Measurements from ENCODE around the gene COL4A1.

Gene COL4A1

GRCh38 chr13:110306960-110307766, at the start of gene COL4A1, which contains the start of gene COL4A2:
TSS of gene COL4A1 (minus strand) at chr13:110307157. CDS start at chr13:110307027, 130 bp downstream.
TSS of gene COL4A2 (plus strand) at chr13:110307284. CDS start at chr13:110307904, 620 bp downstream.
- peak; percentile 77 for DNase-seq (ENCODE audit: low read depth)

GRCh38 chr13:110356362-110356761, 49.4 kb upstream of the COL4A1 start:
- DNase-seq (ENCODE audit: low read depth) = no peak

DNA sequence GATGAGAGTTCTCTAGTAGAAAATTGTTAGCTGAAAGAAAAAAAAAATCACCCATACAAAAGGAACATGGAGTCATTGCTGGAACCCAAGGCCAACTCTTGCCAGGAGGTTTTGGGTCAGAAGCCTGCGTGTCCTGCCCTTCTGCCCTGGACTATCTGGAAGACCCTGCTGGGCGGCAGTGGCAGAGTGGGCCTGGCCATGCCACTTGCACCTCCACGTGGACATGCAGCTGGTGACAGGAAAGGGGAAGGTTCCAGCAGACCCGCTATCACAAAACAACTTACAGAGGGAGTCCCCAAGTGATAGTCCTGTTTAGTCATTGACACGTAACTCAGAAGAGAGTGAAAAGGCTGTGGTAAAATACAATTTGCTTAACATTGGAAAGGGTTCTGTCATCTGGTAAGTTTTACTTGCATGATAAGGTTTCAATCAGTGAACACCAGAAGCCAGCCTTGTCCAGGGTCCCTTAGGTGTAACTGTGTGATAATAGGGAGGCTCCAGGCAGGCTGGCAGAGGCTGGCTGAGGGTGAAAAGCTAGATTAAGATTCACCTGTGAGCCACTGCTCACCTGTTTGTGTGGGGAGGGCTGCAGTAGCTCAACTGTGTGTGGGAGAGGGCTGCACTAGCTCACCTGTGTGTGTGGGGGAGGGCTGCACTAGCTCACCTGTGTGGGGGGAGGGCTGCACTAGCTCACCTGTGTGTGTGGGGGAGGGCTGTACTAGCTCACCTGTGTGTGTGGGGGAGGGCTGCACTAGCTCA, 47.9 kb upstream of the COL4A1 start:
- no peak for DNase-seq (ENCODE audit: low read depth)

GRCh38 chr13:110354123-110354627, 47.2 kb upstream of the COL4A1 start:
- no peak for DNase-seq (ENCODE audit: low read depth)

- DNase-seq (ENCODE audit: low read depth) = no peak
These were observed 46.5 kb upstream of the COL4A1 start for GRCh38 chr13:110353339-110353977.

- no peak for DNase-seq (ENCODE audit: low read depth)
These were observed 45.8 kb upstream of the COL4A1 start for GRCh38 chr13:110352735-110353134.

GRCh38 chr13:110351636-110352420, 44.9 kb upstream of the COL4A1 start:
- DNase-seq (ENCODE audit: low read depth) = no peak

DNA sequence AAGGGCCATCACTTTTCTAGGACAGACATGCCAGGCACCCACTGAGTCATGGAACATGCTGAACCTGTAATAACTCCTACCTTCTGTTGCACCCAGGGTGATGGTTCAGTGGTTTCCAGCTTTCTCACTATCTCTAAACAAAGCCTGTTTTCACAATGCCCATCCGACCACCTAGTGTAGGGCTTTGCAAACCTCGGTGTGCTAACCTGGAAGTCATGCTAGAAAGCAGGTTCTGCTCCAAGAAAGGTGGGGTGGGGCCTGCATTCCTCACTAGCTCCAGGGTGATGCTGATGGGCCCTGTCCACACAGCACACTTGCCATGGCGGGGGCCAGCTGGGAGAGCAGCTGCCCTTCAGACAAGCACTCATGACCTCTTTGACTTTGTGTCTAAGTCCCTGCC, 43.6 kb upstream of the COL4A1 start:
- no peak for DNase-seq (ENCODE audit: low read depth)

DNA sequence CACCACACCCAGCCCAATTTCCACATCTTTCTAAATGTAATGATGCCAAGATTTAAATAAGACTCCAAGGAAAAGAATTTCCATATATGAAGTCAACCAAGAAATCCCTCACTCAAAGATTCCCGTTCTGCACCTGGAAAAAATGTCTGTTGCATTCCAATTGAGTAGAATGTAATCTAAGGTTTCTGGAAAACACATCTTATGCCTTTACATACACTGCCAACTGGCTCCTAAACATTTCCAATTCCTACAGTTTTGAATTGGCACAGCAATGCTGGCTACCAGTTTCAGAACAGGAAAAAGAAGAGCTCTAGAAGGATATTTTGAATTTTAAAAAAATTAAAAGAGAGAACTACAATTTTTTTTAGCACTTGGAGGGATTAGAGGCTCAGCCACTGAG, 43.1 kb upstream of the COL4A1 start:
- DNase-seq (ENCODE audit: low read depth) = no peak

- no peak for DNase-seq (ENCODE audit: low read depth)
These were observed 42.3 kb upstream of the COL4A1 start for GRCh38 chr13:110349239-110349638.

- DNase-seq (ENCODE audit: low read depth) = no peak
These were observed 41.5 kb upstream of the COL4A1 start for GRCh38 chr13:110348309-110349105.

- DNase-seq (ENCODE audit: low read depth) = peak; percentile 91
These were observed 40.8 kb upstream of the COL4A1 start for GRCh38 chr13:110347535-110348308.

- no peak for DNase-seq (ENCODE audit: low read depth)
These were observed 40.1 kb upstream of the COL4A1 start for GRCh38 chr13:110347088-110347487.

DNA sequence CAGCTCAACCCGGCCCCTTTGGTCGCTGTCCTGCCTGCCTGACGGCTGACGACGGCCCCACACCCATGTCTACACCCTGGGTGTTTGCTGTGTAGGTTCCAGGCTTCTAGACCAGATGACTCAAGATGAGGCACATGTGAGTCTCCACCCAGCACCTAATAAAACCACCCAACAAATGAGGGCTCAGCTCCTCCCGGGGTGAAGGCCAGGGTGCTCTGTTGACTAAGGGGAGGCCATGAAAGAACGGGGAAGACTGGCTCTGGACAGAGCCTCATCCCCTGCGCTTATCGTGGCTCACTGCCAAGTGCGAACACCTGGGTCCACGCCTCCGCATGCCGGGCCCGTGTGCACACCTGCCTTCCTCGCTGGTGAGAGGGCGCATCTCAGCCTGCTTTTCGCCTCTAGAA, 39.7 kb upstream of the COL4A1 start:
- no peak for DNase-seq (ENCODE audit: low read depth)

- DNase-seq (ENCODE audit: low read depth) = no peak
These were observed 38.7 kb upstream of the COL4A1 start for GRCh38 chr13:110345701-110346100.

- no peak for DNase-seq (ENCODE audit: low read depth)
These were observed 38.3 kb upstream of the COL4A1 start for GRCh38 chr13:110345266-110345665.

- no peak for DNase-seq (ENCODE audit: low read depth)
These were observed 37.4 kb upstream of the COL4A1 start for GRCh38 chr13:110344320-110344719.

GRCh38 chr13:110343241-110343865, 36.4 kb upstream of the COL4A1 start:
- DNase-seq (ENCODE audit: low read depth) = no peak

GRCh38 chr13:110342474-110342873, 35.5 kb upstream of the COL4A1 start:
- DNase-seq (ENCODE audit: low read depth) = no peak
